Measurements from ENCODE around the gene SHISA5. TPM values are rescaled to one million over a fixed set of nuclear protein-coding genes. Genes with fewer than 3 reads are reported as not detected.
"Not testable (repeated sequence)": the region's sequence is repeated elsewhere in the genome, so short reads cannot be mapped to it uniquely, and the experiment has no call there.

The SHISA5 gene
- total RNA-seq, 2 experiments from 2014 or later = 85.7 to 90.3 TPM

GRCh38 chr3:48536785-48537184 is 32.8 kb upstream of the SHISA5 start:
- CTCF ChIA-PET = interaction anchor here (1.0 to 1.3 kb wide), 2 partner anchors 11 to 12 kb away, joined by 3 to 6 read pairs; no protein-coding TSS in a partner anchor
- Mint-ChIP-seq H3K27me3 (ENCODE audit: low read depth) (no peaks in the 10 kb centered on the region), H3K27ac (no peak overlapping the region), H3K36me3 (ENCODE audit: low read depth) (peaks cover 3% of the 10 kb centered on the region), H3K4me3 (no peak overlapping the region), H3K9me3 (no peaks in the 10 kb centered on the region), H3K4me1 (ENCODE audit: low read depth) (no peaks in the 10 kb centered on the region)
- intact Hi-C loops (cut with micrococcal nuclease) = no loop called here
- DNase-seq = no peak

- peaks cover 3% of the 10 kb centered on the region for H3K36me3 Mint-ChIP-seq (ENCODE audit: low read depth)
- DNase-seq = no peak
- H3K27ac Mint-ChIP-seq = no peak overlapping the region
- H3K9me3 Mint-ChIP-seq = no peaks in the 10 kb centered on the region
- CTCF ChIA-PET = interaction anchor here (1.0 to 1.3 kb wide), 2 partner anchors 12 to 13 kb away, joined by 3 to 6 read pairs; no protein-coding TSS in a partner anchor
- no peaks in the 10 kb centered on the region for H3K4me1 Mint-ChIP-seq (ENCODE audit: low read depth)
- no peaks in the 10 kb centered on the region for H3K27me3 Mint-ChIP-seq (ENCODE audit: low read depth)
- H3K4me3 Mint-ChIP-seq = no peak overlapping the region
- intact Hi-C loops (cut with micrococcal nuclease) = no loop called here
Observed at GRCh38 chr3:48536116-48536515, 32.1 kb upstream of the SHISA5 start.

GRCh38 chr3:48535578-48535977 is 31.6 kb upstream of the SHISA5 start:
- CTCF ChIA-PET = no interaction called here
- H3K4me3 Mint-ChIP-seq = no peak overlapping the region
- no peaks in the 10 kb centered on the region for H3K9me3 Mint-ChIP-seq
- no peaks in the 10 kb centered on the region for H3K4me1 Mint-ChIP-seq (ENCODE audit: low read depth)
- no peak for DNase-seq
- H3K27me3 Mint-ChIP-seq (ENCODE audit: low read depth) = no peaks in the 10 kb centered on the region
- H3K27ac Mint-ChIP-seq = no peak overlapping the region
- H3K36me3 Mint-ChIP-seq (ENCODE audit: low read depth) = peaks cover 3% of the 10 kb centered on the region
- intact Hi-C loops (cut with micrococcal nuclease) = no loop called here

GRCh38 chr3:48532977-48533337 is 29.0 kb upstream of the SHISA5 start:
- H3K36me3 Mint-ChIP-seq (ENCODE audit: low read depth) = peaks cover 4% of the 10 kb centered on the region
- H3K9me3 Mint-ChIP-seq = no peaks in the 10 kb centered on the region
- CTCF ChIA-PET = interaction anchor here (0.6 to 1.6 kb wide), 3 partner anchors 26 to 132 kb away, joined by 3 to 4 read pairs (median 3); no protein-coding TSS in a partner anchor
- no peak overlapping the region for H3K27ac Mint-ChIP-seq
- no peaks in the 10 kb centered on the region for H3K4me1 Mint-ChIP-seq (ENCODE audit: low read depth)
- H3K4me3 Mint-ChIP-seq = no peak overlapping the region
- DNase-seq = no peak
- no peaks in the 10 kb centered on the region for H3K27me3 Mint-ChIP-seq (ENCODE audit: low read depth)
- intact Hi-C loops (cut with micrococcal nuclease) = no loop called here

GRCh38 chr3:48532271-48532976 is 28.4 kb upstream of the SHISA5 start:
- no peak overlapping the region for H3K27ac Mint-ChIP-seq
- CTCF ChIA-PET = interaction anchor here (0.8 to 1.6 kb wide), 4 partner anchors 17 to 96 kb away, joined by 3 to 4 read pairs (median 3); no protein-coding TSS in a partner anchor
- DNase-seq = no peak
- no peak overlapping the region for H3K4me3 Mint-ChIP-seq
- peaks cover 5% of the 10 kb centered on the region for H3K36me3 Mint-ChIP-seq (ENCODE audit: low read depth)
- no peaks in the 10 kb centered on the region for H3K4me1 Mint-ChIP-seq (ENCODE audit: low read depth)
- no peaks in the 10 kb centered on the region for H3K27me3 Mint-ChIP-seq (ENCODE audit: low read depth)
- no peaks in the 10 kb centered on the region for H3K9me3 Mint-ChIP-seq
- intact Hi-C loops (cut with micrococcal nuclease) = no loop called here

- CTCF ChIA-PET = interaction anchor here (2.1 kb wide), 1 partner anchor 19 kb away, joined by 11 read pairs; no protein-coding TSS in a partner anchor
- intact Hi-C loops (cut with micrococcal nuclease); H3K27me3 Mint-ChIP-seq (ENCODE audit: low read depth); DNase-seq; H3K9me3 Mint-ChIP-seq; H3K27ac Mint-ChIP-seq; H3K4me1 Mint-ChIP-seq (ENCODE audit: low read depth); H3K36me3 Mint-ChIP-seq (ENCODE audit: low read depth); H3K4me3 Mint-ChIP-seq: not testable (repeated sequence)
Observed at GRCh38 chr3:48530701-48531100, 26.7 kb upstream of the SHISA5 start.

- H3K4me3 Mint-ChIP-seq = no peak overlapping the region
- H3K27ac Mint-ChIP-seq = no peak overlapping the region
- intact Hi-C loops (cut with micrococcal nuclease) = no loop called here
- no peaks in the 10 kb centered on the region for H3K4me1 Mint-ChIP-seq (ENCODE audit: low read depth)
- H3K27me3 Mint-ChIP-seq (ENCODE audit: low read depth) = no peaks in the 10 kb centered on the region
- DNase-seq = no peak
- no peaks in the 10 kb centered on the region for H3K9me3 Mint-ChIP-seq
- peaks cover 4% of the 10 kb centered on the region for H3K36me3 Mint-ChIP-seq (ENCODE audit: low read depth)
- CTCF ChIA-PET = interaction anchor here (1.6 kb wide), 1 partner anchor 92 kb away, joined by 4 read pairs; no protein-coding TSS in a partner anchor
Observed at GRCh38 chr3:48528754-48529153, 24.8 kb upstream of the SHISA5 start.

- DNase-seq = no peak
- Mint-ChIP-seq H3K4me3 (no peak overlapping the region), H3K27me3 (ENCODE audit: low read depth) (no peaks in the 10 kb centered on the region), H3K36me3 (ENCODE audit: low read depth) (peaks cover 4% of the 10 kb centered on the region), H3K9me3 (no peaks in the 10 kb centered on the region), H3K4me1 (ENCODE audit: low read depth) (no peaks in the 10 kb centered on the region), H3K27ac (no peak overlapping the region)
- intact Hi-C loops (cut with micrococcal nuclease) = no loop called here
- CTCF ChIA-PET = interaction anchor here (1.6 kb wide), 1 partner anchor 92 kb away, joined by 4 read pairs; no protein-coding TSS in a partner anchor
Observed at GRCh38 chr3:48528048-48528447, 24.1 kb upstream of the SHISA5 start.

- DNase-seq = no peak
- CTCF ChIA-PET = no interaction called here
- intact Hi-C loops (cut with micrococcal nuclease) = no loop called here
- H3K4me3 Mint-ChIP-seq = no peak overlapping the region
- H3K27me3 Mint-ChIP-seq (ENCODE audit: low read depth) = no peaks in the 10 kb centered on the region
- no peaks in the 10 kb centered on the region for H3K9me3 Mint-ChIP-seq
- no peak overlapping the region for H3K27ac Mint-ChIP-seq
- peaks cover 4% of the 10 kb centered on the region for H3K36me3 Mint-ChIP-seq (ENCODE audit: low read depth)
- peaks cover under 1% of the 10 kb centered on the region for H3K4me1 Mint-ChIP-seq (ENCODE audit: low read depth)
Observed at GRCh38 chr3:48524970-48525369, 21.0 kb upstream of the SHISA5 start.

GRCh38 chr3:48521635-48522034 is 17.7 kb upstream of the SHISA5 start:
- DNase-seq = no peak
- H3K4me1 Mint-ChIP-seq (ENCODE audit: low read depth) = peaks cover 33% of the 10 kb centered on the region
- no peak overlapping the region for H3K27ac Mint-ChIP-seq
- no peaks in the 10 kb centered on the region for H3K9me3 Mint-ChIP-seq
- H3K27me3 Mint-ChIP-seq (ENCODE audit: low read depth) = no peaks in the 10 kb centered on the region
- no peaks in the 10 kb centered on the region for H3K36me3 Mint-ChIP-seq (ENCODE audit: low read depth)
- CTCF ChIA-PET = interaction anchor here (0.5 to 1.6 kb wide), 2 partner anchors 28 to 48 kb away, joined by 3 to 4 read pairs; no protein-coding TSS in a partner anchor
- intact Hi-C loops (cut with micrococcal nuclease) = no loop called here
- H3K4me3 Mint-ChIP-seq = no peak overlapping the region

GRCh38 chr3:48519277-48519643 is 15.3 kb upstream of the SHISA5 start:
- no peaks in the 10 kb centered on the region for H3K36me3 Mint-ChIP-seq (ENCODE audit: low read depth)
- intact Hi-C loops (cut with micrococcal nuclease) = no loop called here
- no peaks in the 10 kb centered on the region for H3K9me3 Mint-ChIP-seq
- CTCF ChIA-PET = interaction anchor here (1.0 kb wide), 1 partner anchor 83 kb away, joined by 3 read pairs; no protein-coding TSS in a partner anchor
- no peak for DNase-seq
- no peak overlapping the region for H3K4me3 Mint-ChIP-seq
- peaks cover 55% of the 10 kb centered on the region for H3K4me1 Mint-ChIP-seq (ENCODE audit: low read depth)
- H3K27me3 Mint-ChIP-seq (ENCODE audit: low read depth) = no peaks in the 10 kb centered on the region
- H3K27ac Mint-ChIP-seq = no peak overlapping the region

- CTCF ChIA-PET = interaction anchor here (1.0 kb wide), 1 partner anchor 83 kb away, joined by 3 read pairs; no protein-coding TSS in a partner anchor
- intact Hi-C loops (cut with micrococcal nuclease) = no loop called here
- Mint-ChIP-seq H3K36me3 (ENCODE audit: low read depth) (no peaks in the 10 kb centered on the region), H3K27ac (no peak overlapping the region), H3K9me3 (no peaks in the 10 kb centered on the region), H3K4me1 (ENCODE audit: low read depth) (peaks cover 60% of the 10 kb centered on the region), H3K27me3 (ENCODE audit: low read depth) (no peaks in the 10 kb centered on the region), H3K4me3 (no peak overlapping the region)
- no peak for DNase-seq
Observed at GRCh38 chr3:48518638-48519276, 14.8 kb upstream of the SHISA5 start.

Data from activated naive CD4-positive, alpha-beta T cell treated with anti-CD3 and anti-CD28 coated beads for 36 hours (primary cell).